ENCODE measurements around the gene ELAVL1. TPM values are rescaled to one million over a fixed set of nuclear protein-coding genes. Genes with fewer than 3 reads are reported as not detected.

ELAVL1 gene
- 57.7 and 59.5 TPM in 2 replicates for total RNA-seq
- 88.1 and 89.9 TPM in 2 replicates for polyA plus RNA-seq

- H3K4me2 ChIP-seq, result peak within 1 kb of the TSS; percentile 97
- H3K4me1 ChIP-seq (ENCODE audit: insufficient read depth), result peaks cover 10% of the 10 kb centered on the region
- H3K9me2 ChIP-seq (replicated peaks; ENCODE audit: insufficient read depth), result no peaks in the 10 kb centered on the region
- H4K20me1 ChIP-seq (ENCODE audit: insufficient read depth, poor library complexity, severe bottlenecking), result peaks cover 40% of the 10 kb centered on the region
- peak within 1 kb of the TSS; percentile 96 for H3K27ac ChIP-seq
- H3K4me3 ChIP-seq, result peak within 1 kb of the TSS; percentile 99
- H2AFZ ChIP-seq, result peak within 1 kb of the TSS; percentile 100
- H3K79me2 ChIP-seq, result peaks cover 52% of the 10 kb centered on the region
- H3K27me3 ChIP-seq, result no peaks in the 10 kb centered on the region
- TF ChIP-seq EZH2phosphoT487 (IDR thresholded peaks at IDR 0.05; ENCODE audit: low read depth, severe bottlenecking, unreplicated experiment) (no peak), EZH2 (IDR thresholded peaks at IDR 0.05; ENCODE audit: borderline replicate concordance) (no peak), CTCF (IDR thresholded peaks at IDR 0.05; ENCODE audit: poor library complexity) (no peak)
- no peaks in the 10 kb centered on the region for H3K36me3 ChIP-seq (replicated peaks; ENCODE audit: insufficient read depth, low read depth)
- 2% methylated on average over 49 of the region's 98 CpGs for WGBS (ENCODE audit: low lambda C conversion rate, missing lambda C conversion rate)
- peak; percentile 97 for DNase-seq (ENCODE audit: low spot score)
- no peaks in the 10 kb centered on the region for H3K9me3 ChIP-seq (ENCODE audit: low read depth)
Observed at GRCh38 chr19:8005534-8006256, at the start of gene ELAVL1. Gene ELAVL1, minus strand, starts transcription at chr19:8005641. Its CDS starts 13,826 bp downstream, at chr19:7991815.

DNA sequence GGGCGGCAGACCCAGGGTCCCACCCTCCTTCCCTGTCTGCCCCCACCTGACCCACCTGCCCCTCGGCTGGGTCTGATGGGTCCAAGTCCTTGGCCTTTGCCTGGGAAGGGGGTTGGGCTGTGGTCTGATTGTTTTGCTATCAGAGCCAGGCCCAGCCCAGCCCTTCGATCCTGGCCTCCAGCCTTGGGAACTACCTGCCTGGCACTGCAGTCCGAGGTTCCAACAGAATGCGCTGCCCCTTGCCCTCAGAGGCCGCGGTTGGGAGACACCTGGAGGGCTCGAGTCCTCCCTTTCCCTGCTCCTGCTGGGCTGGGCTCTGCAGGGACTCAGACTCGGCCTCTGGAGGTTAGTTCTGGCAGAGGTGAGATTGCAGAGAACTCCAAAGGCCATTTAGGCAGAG is 48.7 kb upstream of the ELAVL1 start:
- Histone ChIP-seq H2AFZ (no peak overlapping the region), H4K20me1 (ENCODE audit: insufficient read depth, poor library complexity, severe bottlenecking) (no peaks in the 10 kb centered on the region), H3K36me3 (replicated peaks; ENCODE audit: insufficient read depth, low read depth) (no peaks in the 10 kb centered on the region), H3K4me1 (ENCODE audit: insufficient read depth) (no peaks in the 10 kb centered on the region), H3K9me3 (ENCODE audit: low read depth) (no peaks in the 10 kb centered on the region), H3K4me3 (no peak overlapping the region), H3K79me2 (no peaks in the 10 kb centered on the region), H3K27me3 (no peaks in the 10 kb centered on the region), H3K27ac (no peak overlapping the region), H3K9me2 (replicated peaks; ENCODE audit: insufficient read depth) (no peaks in the 10 kb centered on the region), H3K4me2 (no peak overlapping the region)
- 49% methylated on average over 9 of the region's 9 CpGs for WGBS (ENCODE audit: low lambda C conversion rate, missing lambda C conversion rate)
- TF ChIP-seq CTCF (IDR thresholded peaks at IDR 0.05; ENCODE audit: poor library complexity), result no peak
- no peak for TF ChIP-seq EZH2phosphoT487 (IDR thresholded peaks at IDR 0.05; ENCODE audit: low read depth, severe bottlenecking, unreplicated experiment)
- peak; percentile 39 for DNase-seq (ENCODE audit: low spot score)

- Histone ChIP-seq H3K4me3 (no peak within 1 kb of the TSS), H2AFZ (no peak within 1 kb of the TSS), H3K9me2 (replicated peaks; ENCODE audit: insufficient read depth) (no peaks in the 10 kb centered on the region), H4K20me1 (ENCODE audit: insufficient read depth, poor library complexity, severe bottlenecking) (no peaks in the 10 kb centered on the region), H3K9me3 (ENCODE audit: low read depth) (no peaks in the 10 kb centered on the region), H3K36me3 (replicated peaks; ENCODE audit: insufficient read depth, low read depth) (no peaks in the 10 kb centered on the region), H3K4me2 (no peak within 1 kb of the TSS), H3K27me3 (no peaks in the 10 kb centered on the region), H3K4me1 (ENCODE audit: insufficient read depth) (no peaks in the 10 kb centered on the region), H3K27ac (no peak within 1 kb of the TSS), H3K79me2 (no peaks in the 10 kb centered on the region)
- no peak for DNase-seq (ENCODE audit: low spot score)
- 55% methylated on average over 2 of the region's 7 CpGs for WGBS (ENCODE audit: low lambda C conversion rate, missing lambda C conversion rate)
- TF ChIP-seq EZH2phosphoT487 (IDR thresholded peaks at IDR 0.05; ENCODE audit: low read depth, severe bottlenecking, unreplicated experiment) (no peak), CTCF (IDR thresholded peaks at IDR 0.05; ENCODE audit: poor library complexity) (no peak), EZH2 (IDR thresholded peaks at IDR 0.05; ENCODE audit: borderline replicate concordance) (no peak)
Observed at GRCh38 chr19:8052464-8052859, 47.0 kb upstream of the ELAVL1 start, which contains the start of gene CCL25. Gene CCL25, plus strand, starts transcription at chr19:8052760. Its CDS starts 290 bp downstream, at chr19:8053050.

Data from hepatocyte (in vitro differentiated cells).